GM19397 (cell line): ENCODE measurements around the gene RNASE7.
A peak's percentile ranks its signal among the peaks of the same experiment; 100 is the strongest.

Experiments
- ATAC-seq: cut with Tn5 transposase; IDR thresholded peaks from one replicate; pipeline ENCODE4 v1.9.1; 2021; ENCODE audit warnings: mild to moderate bottlenecking, moderate library complexity; ENCODE audit not compliant: unreplicated experiment

Gene RNASE7

DNA sequence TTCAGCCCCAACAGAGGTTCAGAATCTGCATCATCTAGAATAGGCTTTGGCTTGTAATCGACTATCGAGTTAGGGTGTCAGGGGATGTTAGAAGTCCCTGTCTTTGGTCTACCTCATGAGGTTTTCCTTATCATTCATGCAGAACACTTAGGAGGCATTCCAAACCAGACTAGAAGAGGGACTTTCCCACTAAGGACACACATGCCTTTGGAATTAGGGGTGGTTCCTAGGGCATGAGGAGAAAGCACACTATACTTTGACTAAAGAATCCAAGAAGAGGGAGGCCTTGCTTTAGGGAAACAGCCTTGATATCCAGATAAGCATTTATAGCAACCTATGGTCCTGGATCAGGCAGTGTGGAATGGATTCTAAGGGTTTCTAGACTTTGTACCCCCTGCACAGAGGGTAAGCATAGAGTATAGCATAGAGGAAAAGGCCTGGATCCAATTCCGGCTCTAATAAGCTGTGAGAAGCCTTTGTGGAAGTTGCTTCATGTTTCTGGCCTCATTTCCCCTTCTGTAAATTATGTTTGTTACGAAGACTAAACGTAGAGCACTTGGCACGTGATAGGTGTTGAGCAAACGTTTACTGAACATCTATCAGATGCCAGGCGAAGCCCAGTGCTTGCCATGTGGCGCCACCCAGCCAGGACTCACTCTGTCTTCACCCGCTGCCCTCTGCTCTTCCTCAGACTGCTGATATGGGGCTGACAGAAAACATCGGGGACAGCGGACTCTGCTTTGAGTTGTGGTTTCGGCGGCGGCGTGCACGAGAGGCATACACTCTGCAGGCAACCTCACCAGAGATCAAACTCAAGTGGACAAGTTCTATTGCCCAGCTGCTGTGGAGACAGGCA, 43.1 kb downstream of the RNASE7 start:
- ATAC-seq = no peak

DNA sequence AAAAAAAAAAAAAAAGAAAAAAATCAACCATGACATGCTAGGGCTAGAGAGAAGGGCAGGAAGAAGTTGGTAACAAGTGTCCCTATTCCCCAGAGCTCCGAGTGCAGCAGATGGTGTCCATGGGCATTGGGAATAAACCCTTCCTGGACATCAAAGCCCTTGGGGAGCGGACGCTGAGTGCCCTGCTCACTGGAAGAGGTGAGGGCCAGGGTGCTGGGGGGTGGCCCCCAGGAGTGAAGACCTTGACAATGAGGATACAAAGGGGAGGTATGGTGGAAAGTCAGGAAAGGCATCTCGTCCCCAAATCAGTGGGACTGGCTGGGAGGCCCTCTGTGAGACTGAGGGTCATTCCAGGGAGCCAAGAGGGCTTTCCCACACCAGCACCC, 44.7 kb downstream of the RNASE7 start:
- no peak for ATAC-seq

DNA sequence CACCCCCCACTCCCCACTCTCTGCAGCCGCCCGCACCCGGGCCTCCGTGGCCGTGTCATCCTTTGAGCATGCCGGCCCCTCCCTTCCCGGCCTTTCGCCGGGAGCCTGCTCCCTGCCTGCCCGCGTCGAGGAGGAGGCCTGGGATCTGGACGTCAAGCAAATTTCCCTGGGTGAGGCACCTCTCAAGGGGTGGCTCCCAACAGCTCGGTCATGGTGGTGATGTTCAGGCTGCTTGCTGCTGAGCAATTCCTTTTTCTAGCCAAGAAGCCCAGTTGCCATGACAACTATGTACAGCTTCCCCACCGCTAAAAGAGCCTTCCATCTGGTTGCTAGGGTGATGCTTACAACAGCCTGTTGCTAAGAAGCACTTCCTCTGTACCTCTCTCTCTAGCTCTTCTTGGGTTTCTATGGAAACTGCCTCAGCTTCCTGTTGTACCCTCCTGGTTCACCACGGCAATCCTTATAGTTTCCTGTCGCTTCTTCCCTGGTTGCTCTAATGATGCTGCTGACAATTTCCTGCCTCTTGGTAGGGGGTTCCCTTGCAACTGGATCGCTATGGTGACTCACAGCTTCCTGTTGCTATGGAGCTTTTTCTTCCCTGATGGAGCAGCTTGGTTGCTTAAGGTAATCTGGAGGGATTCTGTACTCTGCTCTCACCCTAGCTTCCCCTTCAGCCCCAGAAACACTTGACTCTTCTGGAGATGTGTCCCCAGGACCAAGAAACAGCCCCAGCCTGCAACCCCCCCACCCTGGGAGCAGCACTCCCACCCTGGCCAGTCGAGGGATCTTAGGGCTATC, 45.3 kb downstream of the RNASE7 start:
- no peak for ATAC-seq

- no peak for ATAC-seq
Observed at GRCh38 chr14:21088687-21089086, 46.5 kb downstream of the RNASE7 start.

- ATAC-seq = no peak
Observed at GRCh38 chr14:21089271-21089670, 47.1 kb downstream of the RNASE7 start.

GRCh38 chr14:21089877-21090193, 47.7 kb downstream of the RNASE7 start:
- no peak for ATAC-seq

DNA sequence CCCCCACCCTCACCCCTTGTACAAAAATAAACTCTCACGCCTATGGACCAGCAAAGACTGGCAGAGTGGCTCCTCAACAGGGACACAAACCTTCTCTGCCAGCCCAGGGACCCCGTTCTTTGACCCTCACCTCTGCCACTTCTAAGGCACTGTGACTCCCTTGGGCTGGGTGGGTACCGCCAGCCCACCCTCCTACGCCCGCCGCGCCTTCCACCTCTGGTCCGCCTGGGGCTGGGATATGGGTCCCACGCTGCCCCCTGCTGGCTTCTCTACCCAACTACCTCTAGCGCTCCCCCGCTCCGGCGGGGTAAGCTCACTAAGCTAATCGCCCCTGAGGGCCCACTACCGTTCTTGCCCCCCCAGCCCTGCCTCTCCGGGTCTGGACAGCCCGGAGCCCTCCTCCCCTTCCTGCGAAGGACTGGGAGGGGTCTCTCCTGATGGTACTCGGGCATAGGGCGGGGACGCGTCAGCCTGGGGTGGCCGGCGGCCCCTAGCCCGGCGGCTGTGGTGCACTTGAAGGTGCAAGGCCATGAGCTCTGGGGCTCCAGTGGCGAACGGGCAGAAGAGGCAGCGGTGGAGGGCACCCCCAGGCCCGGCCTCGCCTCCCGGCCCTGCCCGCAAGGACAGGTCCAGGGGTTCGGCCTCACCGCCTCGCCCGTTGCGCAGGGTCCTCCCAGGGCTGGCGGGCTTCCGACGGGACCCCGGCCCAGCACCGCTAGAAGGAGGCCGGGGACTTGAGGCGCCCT, 48.2 kb downstream of the RNASE7 start:
- ATAC-seq = no peak

- ATAC-seq = no peak
Observed at GRCh38 chr14:21090940-21091663, 48.9 kb downstream of the RNASE7 start.

DNA sequence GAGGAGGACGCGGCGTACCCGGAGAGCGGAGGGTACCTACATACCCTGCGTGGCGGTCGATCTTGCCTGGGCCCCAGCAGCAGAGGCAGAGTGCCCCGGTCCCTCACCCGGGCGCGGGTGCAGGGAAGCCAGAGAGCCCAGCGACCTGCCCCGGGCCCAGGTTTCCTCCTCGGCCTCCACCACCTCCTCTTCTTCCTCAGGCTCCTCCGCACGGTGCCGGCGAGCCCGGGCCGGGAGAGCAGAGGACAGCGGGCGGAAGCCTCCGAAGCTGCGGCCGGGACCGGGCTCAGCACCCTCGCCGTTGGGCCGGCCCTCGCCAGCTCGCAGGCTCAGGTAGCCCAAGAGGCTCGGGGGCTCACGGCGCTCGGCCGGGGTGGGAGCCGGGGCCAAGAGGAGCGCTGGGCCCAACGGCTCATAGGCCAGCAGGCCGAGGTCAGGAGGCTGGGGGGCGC, 49.7 kb downstream of the RNASE7 start:
- no peak for ATAC-seq

DNA sequence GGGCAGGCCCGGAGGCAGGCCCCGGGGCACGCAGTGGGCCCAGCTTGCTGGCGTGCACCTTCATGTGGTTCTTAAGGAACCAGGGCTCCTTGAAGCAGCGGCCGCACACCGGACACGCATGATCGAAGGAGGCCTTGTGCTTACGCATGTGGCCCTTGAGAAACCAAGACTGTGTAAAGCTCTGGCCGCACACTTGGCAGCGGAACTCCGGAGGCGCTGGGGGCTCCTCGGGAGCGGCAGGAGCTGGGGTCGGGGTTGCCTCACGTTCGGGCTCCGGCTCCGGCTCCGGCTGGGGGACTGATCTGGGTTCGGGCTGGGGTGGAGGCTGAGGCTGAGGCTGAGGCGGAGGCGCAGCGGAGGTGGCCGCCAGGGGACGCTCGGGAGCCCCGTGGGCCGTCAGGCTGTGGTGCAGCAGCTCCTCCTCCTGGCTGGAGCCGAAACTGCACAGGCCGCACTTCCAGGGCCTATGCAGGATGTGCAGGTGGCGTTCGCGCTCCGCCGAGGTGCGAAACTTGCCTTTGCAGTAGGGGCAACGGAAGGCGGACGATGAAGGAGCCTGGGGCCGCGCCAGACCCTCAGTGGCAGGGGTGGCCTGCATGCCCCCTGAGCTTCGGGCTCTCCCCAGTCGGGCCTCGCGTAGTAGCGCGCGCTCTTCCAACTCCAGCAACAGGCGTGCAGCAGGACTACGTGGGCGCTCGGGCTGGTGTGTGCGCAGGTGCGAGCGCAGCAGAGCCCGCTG, 50.3 kb downstream of the RNASE7 start:
- ATAC-seq = peak; percentile 92

DNA sequence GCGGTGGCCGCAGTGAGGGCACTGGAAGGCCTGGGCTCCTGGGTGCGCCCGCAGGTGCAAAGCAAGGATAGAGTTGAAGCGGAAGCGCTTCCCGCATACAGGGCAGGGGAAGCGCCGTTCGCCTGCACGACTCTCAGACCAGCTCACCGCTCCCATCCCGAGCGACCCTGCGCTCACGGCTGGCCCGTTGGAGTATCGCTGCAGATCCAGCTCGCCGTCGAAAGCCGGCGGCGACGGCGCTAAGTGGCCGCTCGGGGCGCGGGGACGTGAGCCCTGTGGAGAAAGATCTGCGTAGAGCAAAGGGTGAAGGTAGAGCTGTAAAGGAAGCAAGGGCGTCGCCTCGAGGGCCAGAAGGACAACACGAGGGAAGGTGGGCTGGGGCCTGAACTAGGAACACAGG, 50.9 kb downstream of the RNASE7 start:
- no peak for ATAC-seq
